Measurements from ENCODE around the gene STPG4. TPM values are rescaled to one million over a fixed set of nuclear protein-coding genes. Genes with fewer than 3 reads are reported as not detected.

Gene STPG4
- total RNA-seq, 6 experiments from 2014 or later = 0.19 to 0.40 (median 0.25) TPM; not detected in 3

- TF ChIP-seq CTCF (IDR thresholded peaks at IDR 0.05) = no peak
- peaks cover 34% of the 10 kb centered on the region for H3K36me3 Mint-ChIP-seq (ENCODE audit: low read depth)
- no peak for DNase-seq
- no peaks in the 10 kb centered on the region for H3K9me3 Mint-ChIP-seq
- H3K4me1 Mint-ChIP-seq (ENCODE audit: low read depth) = peaks cover 10% of the 10 kb centered on the region
- H3K4me3 Mint-ChIP-seq = no peak overlapping the region
- H3K27ac Mint-ChIP-seq = no peak overlapping the region
- no peaks in the 10 kb centered on the region; the same call in 1 of the 2 replicates for H3K27me3 Mint-ChIP-seq (ENCODE audit: insufficient read depth)
Measured at GRCh38 chr2:47147021-47147420, 8.1 kb downstream of the STPG4 start.

GRCh38 chr2:47145466-47145865 is 9.6 kb downstream of the STPG4 start:
- Mint-ChIP-seq H3K4me1 (ENCODE audit: low read depth) (peaks cover 19% of the 10 kb centered on the region), H3K36me3 (ENCODE audit: low read depth) (peaks cover 46% of the 10 kb centered on the region), H3K9me3 (no peaks in the 10 kb centered on the region), H3K27ac (no peak overlapping the region), H3K4me3 (no peak overlapping the region), H3K27me3 (ENCODE audit: insufficient read depth) (no peaks in the 10 kb centered on the region; the same call in 1 of the 2 replicates)
- TF ChIP-seq CTCF (IDR thresholded peaks at IDR 0.05) = no peak
- no peak for DNase-seq

- Mint-ChIP-seq H3K36me3 (ENCODE audit: low read depth) (peaks cover 65% of the 10 kb centered on the region), H3K4me3 (no peak overlapping the region), H3K27ac (no peak overlapping the region), H3K9me3 (peaks cover 8% of the 10 kb centered on the region; the same call in 1 of the 2 replicates), H3K27me3 (ENCODE audit: insufficient read depth) (no peaks in the 10 kb centered on the region), H3K4me1 (ENCODE audit: low read depth) (peaks cover 19% of the 10 kb centered on the region)
- DNase-seq = no peak
- no peak for TF ChIP-seq CTCF (IDR thresholded peaks at IDR 0.05)
Measured at GRCh38 chr2:47141520-47141919, 13.6 kb downstream of the STPG4 start.

GRCh38 chr2:47134386-47135090 is 20.6 kb downstream of the STPG4 start:
- TF ChIP-seq CTCF (IDR thresholded peaks at IDR 0.05) = no peak
- Mint-ChIP-seq H3K4me1 (ENCODE audit: low read depth) (0 out of 2 replicates have a peak, but pooled peaks cover 5% of the 10 kb centered on the region), H3K36me3 (ENCODE audit: low read depth) (peaks cover 39% of the 10 kb centered on the region), H3K4me3 (no peak overlapping the region), H3K9me3 (peaks cover 21% of the 10 kb centered on the region), H3K27ac (no peak overlapping the region), H3K27me3 (ENCODE audit: insufficient read depth) (no peaks in the 10 kb centered on the region; the same call in 1 of the 2 replicates)
- DNase-seq = no peak

GRCh38 chr2:47133046-47133445 is 22.1 kb downstream of the STPG4 start:
- no peak for TF ChIP-seq CTCF (IDR thresholded peaks at IDR 0.05)
- Mint-ChIP-seq H3K36me3 (ENCODE audit: low read depth) (peaks cover 42% of the 10 kb centered on the region), H3K4me3 (no peak overlapping the region), H3K9me3 (peaks cover 21% of the 10 kb centered on the region), H3K27me3 (ENCODE audit: insufficient read depth) (no peaks in the 10 kb centered on the region; the same call in 1 of the 2 replicates), H3K4me1 (ENCODE audit: low read depth) (0 out of 2 replicates have a peak, but pooled peaks cover 5% of the 10 kb centered on the region), H3K27ac (no peak overlapping the region)
- DNase-seq = no peak
